Measurements from ENCODE around the gene CTAGE9. TPM values are rescaled to one million over a fixed set of nuclear protein-coding genes. Genes with fewer than 3 reads are reported as not detected.
"Not testable (repeated sequence)": the region's sequence is repeated elsewhere in the genome, so short reads cannot be mapped to it uniquely, and the experiment has no call there.

Gene CTAGE9
- total RNA-seq = not detected

DNA sequence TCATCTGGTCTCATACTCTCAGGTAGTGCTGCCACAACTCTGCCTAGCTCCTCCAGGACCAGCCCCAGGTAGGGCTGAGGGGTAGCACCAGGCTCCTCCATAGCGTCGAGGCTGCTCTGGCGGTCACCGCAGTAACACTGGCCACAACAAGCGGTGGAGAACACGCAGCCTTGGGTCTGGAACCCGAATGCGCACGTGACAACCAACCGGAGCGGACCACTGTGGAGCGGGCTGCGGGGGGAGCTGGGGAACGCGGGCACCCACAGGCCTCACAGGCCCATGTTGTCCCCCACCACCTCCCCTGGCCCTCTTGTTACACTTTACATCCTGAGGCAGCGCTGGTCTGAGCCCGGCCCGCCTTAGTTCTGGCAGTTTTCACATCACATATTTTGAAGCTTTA lies at the start of gene CTAGE9:
CTAGE9 (minus strand) TSS at position 101 of the 400 bp plus-strand sequence; CDS start at position 101, 0 bp downstream.
- H3K27me3 ChIP-seq; H3K9me3 ChIP-seq; H3K27ac ChIP-seq; H3K36me3 ChIP-seq; H3K4me3 ChIP-seq; intact Hi-C loops (cut with DNase I); H3K4me1 ChIP-seq; DNase-seq: not testable (repeated sequence)
- WGBS, 2 donors = 89 to 95% methylated on average over 5 to 7 of the region's 18 CpGs

- TF ChIP-seq CTCF (IDR thresholded peaks at IDR 0.05) (no peak), POLR2A (IDR thresholded peaks at IDR 0.05) (no peak)
- intact Hi-C loops (cut with DNase I) = no loop called here
- Histone ChIP-seq H3K27me3 (no peaks in the 10 kb centered on the region), H3K4me1 (no peaks in the 10 kb centered on the region), H3K4me3 (no peak overlapping the region), H3K36me3 (no peaks in the 10 kb centered on the region), H3K9me3 (no peaks in the 10 kb centered on the region), H3K27ac (no peak overlapping the region)
- no peak for DNase-seq
- WGBS, 2 donors = 74 to 79% methylated on average over 4 of the region's 4 CpGs
Measured at GRCh38 chr6:131758920-131759319, 48.1 kb upstream of the CTAGE9 start.

DNA sequence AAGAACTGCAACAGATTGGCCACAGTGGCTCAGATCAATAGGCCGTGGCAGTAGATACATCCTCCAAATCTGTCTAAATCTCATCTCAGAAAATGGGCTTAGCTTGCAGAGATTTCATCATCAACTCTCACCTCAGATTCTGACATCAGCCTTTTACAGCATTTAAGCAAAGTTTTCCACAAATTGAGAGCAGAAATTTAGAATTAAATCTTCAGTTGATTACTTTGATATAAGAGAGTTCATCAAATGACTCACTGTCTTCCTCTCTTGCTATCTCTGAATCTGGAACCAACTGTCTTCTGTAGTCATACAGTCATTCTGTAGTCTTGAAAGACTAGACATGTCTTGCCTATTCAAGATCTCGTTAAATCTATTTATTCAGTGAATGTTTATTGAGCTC lies 45.2 kb upstream of the CTAGE9 start:
- WGBS, 2 donors = 67 to 80% methylated on average over 2 of the region's 2 CpGs
- TF ChIP-seq POLR2A (IDR thresholded peaks at IDR 0.05) = no peak
- no peak for TF ChIP-seq CTCF (IDR thresholded peaks at IDR 0.05)
- intact Hi-C loops (cut with DNase I) = no loop called here
- no peak for DNase-seq
- Histone ChIP-seq H3K4me1 (no peaks in the 10 kb centered on the region), H3K27ac (no peak overlapping the region), H3K9me3 (no peaks in the 10 kb centered on the region), H3K4me3 (no peak overlapping the region), H3K27me3 (no peaks in the 10 kb centered on the region), H3K36me3 (no peaks in the 10 kb centered on the region)

DNA sequence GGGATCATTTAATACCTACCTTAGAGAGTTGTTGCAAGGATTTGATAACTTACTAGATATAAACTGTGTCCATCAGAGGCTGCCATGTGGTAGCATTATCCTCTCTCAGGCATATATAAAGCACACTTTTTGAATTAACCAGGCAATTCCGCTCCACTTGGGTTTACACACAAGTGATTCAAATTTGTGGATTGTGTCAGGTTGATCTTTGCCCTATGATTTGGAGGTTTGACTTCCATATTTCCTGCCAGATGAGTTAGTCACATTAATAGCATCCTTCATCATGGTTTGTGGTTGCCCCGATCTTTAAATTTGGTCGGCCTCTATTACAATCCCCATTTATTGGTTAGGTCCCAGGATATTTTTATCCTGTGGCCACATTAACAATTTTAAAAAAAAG lies 44.8 kb upstream of the CTAGE9 start:
- no peaks in the 10 kb centered on the region for H3K4me1 ChIP-seq
- 83 to 95% methylated on average over 3 of the region's 3 CpGs for WGBS, 2 donors
- no peaks in the 10 kb centered on the region for H3K27me3 ChIP-seq
- no peak for TF ChIP-seq CTCF (IDR thresholded peaks at IDR 0.05)
- TF ChIP-seq POLR2A (IDR thresholded peaks at IDR 0.05) = no peak
- no peak overlapping the region for H3K4me3 ChIP-seq
- no peaks in the 10 kb centered on the region for H3K9me3 ChIP-seq
- intact Hi-C loops (cut with DNase I) = no loop called here
- DNase-seq = no peak
- H3K27ac ChIP-seq = no peak overlapping the region
- no peaks in the 10 kb centered on the region for H3K36me3 ChIP-seq

DNA sequence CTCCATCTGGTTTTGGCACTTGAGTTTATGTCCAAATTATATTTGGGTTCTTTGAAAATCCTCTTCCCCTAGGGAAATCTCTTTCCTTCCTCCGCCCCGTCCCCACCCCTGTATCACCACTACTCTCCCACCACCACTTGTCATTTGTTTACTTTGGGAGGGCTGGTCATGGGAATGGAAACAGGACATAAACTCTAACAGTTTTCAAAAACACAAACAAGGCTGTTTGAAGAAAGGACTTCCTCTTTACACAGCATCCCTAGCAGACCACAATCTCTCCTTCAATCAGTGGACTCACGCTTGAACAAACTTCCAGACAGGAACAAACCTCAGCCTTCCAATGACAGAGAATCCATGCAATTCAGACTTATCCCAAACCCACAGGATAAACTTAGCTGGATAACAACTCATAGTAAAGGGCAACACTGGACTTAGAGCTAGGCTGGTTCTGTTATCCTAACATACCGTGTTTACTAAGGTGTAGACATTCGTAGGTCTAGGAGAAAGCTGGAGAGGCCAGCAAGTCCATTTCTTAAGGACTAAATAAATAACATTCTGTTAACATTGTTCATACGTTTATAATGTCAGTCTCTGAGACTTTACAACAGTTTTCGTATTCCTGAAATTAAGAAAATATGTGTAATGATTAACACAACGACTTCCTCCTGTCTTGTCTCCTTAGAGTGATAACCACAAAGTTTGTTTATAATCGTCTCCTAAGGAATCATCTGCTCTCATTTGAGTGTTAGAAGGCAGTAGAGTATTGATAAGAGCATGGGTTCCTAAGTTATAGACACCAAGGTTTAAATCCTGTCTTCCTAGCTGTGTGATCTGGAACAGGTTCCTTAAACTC lies 44.1 kb upstream of the CTAGE9 start:
- no peak for TF ChIP-seq CTCF (IDR thresholded peaks at IDR 0.05)
- no peak for TF ChIP-seq POLR2A (IDR thresholded peaks at IDR 0.05)
- intact Hi-C loops (cut with DNase I) = no loop called here
- no peak overlapping the region for H3K27ac ChIP-seq

More for the DNA sequence above, 44.1 kb upstream of the CTAGE9 start:
- Histone ChIP-seq H3K36me3 (no peaks in the 10 kb centered on the region), H3K9me3 (no peaks in the 10 kb centered on the region), H3K4me3 (no peak overlapping the region), H3K4me1 (no peaks in the 10 kb centered on the region), H3K27me3 (no peaks in the 10 kb centered on the region)
- no peak for DNase-seq
- WGBS, 2 donors = 54 to 59% methylated on average over 9 of the region's 9 CpGs

Measured in esophagus squamous epithelium (tissue), 5 donors.